IPS-18a (cell line): ENCODE data around the gene B3GAT3.
"Not testable (repeated sequence)": the region's sequence is repeated elsewhere in the genome, so short reads cannot be mapped to it uniquely, and the experiment has no call there.

Source experiments
- H3K27ac ChIP-seq: one replicate; pipeline ENCODE4 v1.5.1; 2013; ENCODE audit warnings: low read length
- H3K27me3 ChIP-seq: one replicate; pipeline ENCODE4 v1.6.1; 2013; ENCODE audit warnings: mild to moderate bottlenecking, low read length; ENCODE audit not compliant: control insufficient read depth, insufficient read depth
- H3K36me3 ChIP-seq: one replicate; pipeline ENCODE4 v1.6.1; 2013; ENCODE audit warnings: low read depth, low read length; ENCODE audit not compliant: control insufficient read depth
- H3K4me1 ChIP-seq: one replicate; pipeline ENCODE4 v1.6.1; 2013; ENCODE audit warnings: low read depth, low read length; ENCODE audit not compliant: control insufficient read depth
- H3K4me3 ChIP-seq: one replicate; pipeline ENCODE4 v1.5.1; 2013; ENCODE audit warnings: low read length
- H3K9ac ChIP-seq: one replicate; pipeline ENCODE4 v1.6.1; 2013; ENCODE audit warnings: mild to moderate bottlenecking, low read length, moderate library complexity
- H3K9me3 ChIP-seq: one replicate; pipeline ENCODE4 v1.6.1; 2013; ENCODE audit warnings: low read depth, low read length; ENCODE audit not compliant: control insufficient read depth

Gene B3GAT3

GRCh38 chr11:62573006-62573591, 48.7 kb downstream of the B3GAT3 start:
- peak overlapping the region; percentile 93 for H3K4me3 ChIP-seq
- no peaks in the 10 kb centered on the region for H3K9me3 ChIP-seq
- H3K9ac ChIP-seq: peak overlapping the region; percentile 91
- no peaks in the 10 kb centered on the region for H3K27me3 ChIP-seq
- H3K27ac ChIP-seq: peak overlapping the region; percentile 79
- H3K4me1 ChIP-seq: peaks cover 7% of the 10 kb centered on the region
- peaks cover 59% of the 10 kb centered on the region for H3K36me3 ChIP-seq

- peaks cover 7% of the 10 kb centered on the region for H3K4me1 ChIP-seq
- H3K4me3 ChIP-seq: peak overlapping the region; percentile 93
- no peaks in the 10 kb centered on the region for H3K27me3 ChIP-seq
- no peak overlapping the region for H3K27ac ChIP-seq
- no peaks in the 10 kb centered on the region for H3K9me3 ChIP-seq
- peaks cover 61% of the 10 kb centered on the region for H3K36me3 ChIP-seq
- peak overlapping the region; percentile 91 for H3K9ac ChIP-seq
These were observed 49.4 kb downstream of the B3GAT3 start for GRCh38 chr11:62572431-62572830.

- not testable (repeated sequence) for H3K4me1 ChIP-seq
These were observed 50.3 kb downstream of the B3GAT3 start for GRCh38 chr11:62571493-62571892.

GRCh38 chr11:62570903-62571302, 50.9 kb downstream of the B3GAT3 start:
- not testable (repeated sequence) for H3K27ac ChIP-seq, H3K4me3 ChIP-seq, H3K9me3 ChIP-seq, H3K27me3 ChIP-seq, H3K9ac ChIP-seq, H3K4me1 ChIP-seq
- H3K36me3 ChIP-seq: peaks cover 64% of the 10 kb centered on the region

More at GRCh38 chr11:62571493-62571892, 50.3 kb downstream of the B3GAT3 start:
- not testable (repeated sequence) for H3K4me3 ChIP-seq, H3K9ac ChIP-seq, H3K9me3 ChIP-seq, H3K27me3 ChIP-seq, H3K27ac ChIP-seq
- peaks cover 61% of the 10 kb centered on the region for H3K36me3 ChIP-seq

- Histone ChIP-seq H3K27ac (no peak overlapping the region), H3K4me3 (no peak overlapping the region), H3K4me1 (peaks cover under 1% of the 10 kb centered on the region), H3K27me3 (no peaks in the 10 kb centered on the region), H3K9me3 (no peaks in the 10 kb centered on the region), H3K36me3 (peaks cover 76% of the 10 kb centered on the region), H3K9ac (no peak overlapping the region)
These were observed 52.2 kb downstream of the B3GAT3 start for GRCh38 chr11:62569611-62570010.

GRCh38 chr11:62567018-62567633, 54.7 kb downstream of the B3GAT3 start:
- H3K27ac ChIP-seq: no peak overlapping the region
- no peaks in the 10 kb centered on the region for H3K9me3 ChIP-seq
- no peak overlapping the region for H3K4me3 ChIP-seq
- H3K27me3 ChIP-seq: no peaks in the 10 kb centered on the region
- no peaks in the 10 kb centered on the region for H3K4me1 ChIP-seq
- no peak overlapping the region for H3K9ac ChIP-seq
- H3K36me3 ChIP-seq: peaks cover 83% of the 10 kb centered on the region

GRCh38 chr11:62566247-62566646, 55.5 kb downstream of the B3GAT3 start:
- no peak overlapping the region for H3K4me3 ChIP-seq
- H3K36me3 ChIP-seq: peaks cover 74% of the 10 kb centered on the region
- no peak overlapping the region for H3K27ac ChIP-seq
- no peaks in the 10 kb centered on the region for H3K4me1 ChIP-seq
- H3K9me3 ChIP-seq: no peaks in the 10 kb centered on the region
- H3K27me3 ChIP-seq: no peaks in the 10 kb centered on the region
- H3K9ac ChIP-seq: no peak overlapping the region
